Measurements from ENCODE around the gene TPRX1.

TPRX1 gene

GRCh38 chr19:47757617-47758442, 46.5 kb downstream of the TPRX1 start:
- H3K4me3 ChIP-seq (ENCODE audit: low read length), result no peak overlapping the region
- no peak for TF ChIP-seq CTCF (IDR thresholded peaks at IDR 0.05; ENCODE audit: insufficient read depth, low read depth, low read length, missing control alignments)
- no peak for DNase-seq (ENCODE audit: low read depth)

GRCh38 chr19:47756953-47757608, 47.3 kb downstream of the TPRX1 start:
- no peak for DNase-seq (ENCODE audit: low read depth)
- no peak for TF ChIP-seq CTCF (IDR thresholded peaks at IDR 0.05; ENCODE audit: insufficient read depth, low read depth, low read length, missing control alignments)
- no peak overlapping the region for H3K4me3 ChIP-seq (ENCODE audit: low read length)

- no peak for TF ChIP-seq CTCF (IDR thresholded peaks at IDR 0.05; ENCODE audit: insufficient read depth, low read depth, low read length, missing control alignments)
- no peak for DNase-seq (ENCODE audit: low read depth)
- no peak overlapping the region for H3K4me3 ChIP-seq (ENCODE audit: low read length)
Observed at GRCh38 chr19:47756627-47756929, 47.8 kb downstream of the TPRX1 start.

GRCh38 chr19:47755762-47756626, 48.4 kb downstream of the TPRX1 start:
- H3K4me3 ChIP-seq (ENCODE audit: low read length), result no peak overlapping the region
- no peak for TF ChIP-seq CTCF (IDR thresholded peaks at IDR 0.05; ENCODE audit: insufficient read depth, low read depth, low read length, missing control alignments)
- DNase-seq (ENCODE audit: low read depth), result no peak

- no peak for DNase-seq (ENCODE audit: low read depth)
- H3K4me3 ChIP-seq (ENCODE audit: low read length), result no peak overlapping the region
- no peak for TF ChIP-seq CTCF (IDR thresholded peaks at IDR 0.05; ENCODE audit: insufficient read depth, low read depth, low read length, missing control alignments)
Observed at GRCh38 chr19:47755065-47755761, 49.1 kb downstream of the TPRX1 start.

GRCh38 chr19:47754206-47755064, 49.9 kb downstream of the TPRX1 start:
- DNase-seq (ENCODE audit: low read depth), result no peak
- H3K4me3 ChIP-seq (ENCODE audit: low read length), result no peak overlapping the region
- TF ChIP-seq CTCF (IDR thresholded peaks at IDR 0.05; ENCODE audit: insufficient read depth, low read depth, low read length, missing control alignments), result no peak
